Natural killer cell (primary cell): Measurements from ENCODE around the gene SEC16B. TPM values are rescaled to one million over a fixed set of nuclear protein-coding genes. Genes with fewer than 3 reads are reported as not detected.

Experiments
- ATAC-seq, 3 donors: fragments of 150-1000 bp in 2 of 3; fragments of 200-7000 bp in 1 of 3; cut with Tn5 transposase; 1 replicate in 1 of 3; 2 replicates in 2 of 3; pipeline ENCODE4 v1.10.0; 2021; ENCODE audit warnings: mild to moderate bottlenecking in 2 of 3, moderate library complexity in 2 of 3
- DNase-seq, 2 donors: peaks; one replicate each; pipeline versions ENCODE4 v3.0.0 to v3.0.0-alpha.2; 2013 to 2021; ENCODE audit warnings: mixed read lengths in 1 of 2
- H3K27ac ChIP-seq: one replicate; pipeline ENCODE4 v1.5.1; 2013; ENCODE audit warnings: mild to moderate bottlenecking, low read length
- H3K27me3 ChIP-seq: one replicate; pipeline ENCODE4 v1.6.1; 2013; ENCODE audit warnings: low read length; ENCODE audit not compliant: control insufficient read depth, insufficient read depth
- H3K36me3 ChIP-seq: one replicate; pipeline ENCODE4 v1.6.1; 2013; ENCODE audit warnings: low read length; ENCODE audit not compliant: control insufficient read depth, insufficient read depth
- H3K4me1 ChIP-seq: one replicate; pipeline ENCODE4 v1.6.1; 2013; ENCODE audit warnings: low read length; ENCODE audit not compliant: control insufficient read depth, insufficient read depth
- H3K4me3 ChIP-seq: one replicate; pipeline ENCODE4 v1.5.1; 2013; ENCODE audit warnings: low read length
- H3K9me3 ChIP-seq: one replicate; pipeline ENCODE4 v1.6.1; 2013; ENCODE audit warnings: low read length; ENCODE audit not compliant: control insufficient read depth, insufficient read depth
- H3K27ac Mint-ChIP-seq, 2 donors: one replicate each; pipeline ENCODE4 v1.8.0; 2022; ENCODE audit warnings: mild to moderate bottlenecking in 2 of 2, mixed read lengths in 2 of 2, moderate library complexity in 1 of 2
- H3K27me3 Mint-ChIP-seq, 2 donors: one replicate each; pipeline ENCODE4 v1.8.0; 2022; ENCODE audit warnings: low read depth in 2 of 2, mixed read lengths in 2 of 2
- H3K36me3 Mint-ChIP-seq: one replicate; pipeline ENCODE4 v1.8.0; 2022; ENCODE audit warnings: mixed read lengths
- H3K4me1 Mint-ChIP-seq, 2 donors: one replicate each; pipeline ENCODE4 v1.8.0; 2022; ENCODE audit warnings: mixed read lengths in 2 of 2
- H3K4me3 Mint-ChIP-seq: one replicate; pipeline ENCODE4 v1.8.0; 2022; ENCODE audit warnings: mild to moderate bottlenecking, moderate library complexity, mixed read lengths
- H3K9me3 Mint-ChIP-seq, 2 donors: one replicate each; pipeline ENCODE4 v1.8.0; 2022; ENCODE audit warnings: mixed read lengths in 2 of 2
- CTCF ChIP-seq: fragments of 200-600 bp; IDR thresholded peaks from one replicate; pipeline ENCODE4 v1.8.0; 2022; ENCODE audit warnings: antibody characterized with exemption
- WGBS: methylation state at CpG from one replicate; pipeline ENCODE4 v1.1.7; 2013; ENCODE audit warnings: missing lambda C conversion rate; ENCODE audit not compliant: insufficient coverage; 5-methylcytosine and 5-hydroxymethylcytosine counted together
- intact Hi-C: fragments of 100-400 bp; cut with micrococcal nuclease; formaldehyde crosslinking; loops from one replicate; pipeline ENCODE4 v1.14.2; 2022
- total RNA-seq, 4 donors: library from RNA; stranded (reverse); fragments of 120-200 nt in 1 of 4; gene quantifications; one replicate each; pipeline versions ENCODE4 v1.2.3 to v1.2.4, GENCODE V29; 2013 to 2022

The SEC16B gene
- total RNA-seq, 3 donors from 2014 or later (not counting 1 experiment from before 2014, with no cell fraction given): 0.31 TPM; not detected in 2

- Histone ChIP-seq H3K4me3 (no peak overlapping the region), H3K27me3 (no peaks in the 10 kb centered on the region), H3K9me3 (no peaks in the 10 kb centered on the region), H3K36me3 (no peaks in the 10 kb centered on the region), H3K4me1 (no peaks in the 10 kb centered on the region), H3K27ac (no peak overlapping the region)
- H3K9me3 Mint-ChIP-seq: peaks cover 2 to 7% of the 10 kb centered on the region in 2 donors
- TF ChIP-seq CTCF: no peak
- H3K36me3 Mint-ChIP-seq: no peaks in the 10 kb centered on the region
- H3K27me3 Mint-ChIP-seq: no peaks in the 10 kb centered on the region
- H3K27ac Mint-ChIP-seq: no peak overlapping the region
- intact Hi-C loops: no loop called here
- WGBS: 63% methylated on average over 6 of the region's 6 CpGs
- DNase-seq: no peak
- ATAC-seq: no peak
- no peak overlapping the region for H3K4me3 Mint-ChIP-seq
- H3K4me1 Mint-ChIP-seq: no peaks in the 10 kb centered on the region
Measured at GRCh38 chr1:178004926-178005391, 35.1 kb upstream of the SEC16B start.

- H3K9me3 Mint-ChIP-seq: peaks cover 0 to 7% of the 10 kb centered on the region in 2 donors
- no peaks in the 10 kb centered on the region for H3K36me3 Mint-ChIP-seq
- intact Hi-C loops: no loop called here
- DNase-seq (no peak), ATAC-seq (no peak)
- H3K27ac ChIP-seq: no peak overlapping the region
- no peaks in the 10 kb centered on the region for H3K27me3 Mint-ChIP-seq
- H3K4me1 ChIP-seq: no peaks in the 10 kb centered on the region
- H3K27ac Mint-ChIP-seq: no peak overlapping the region
- no peaks in the 10 kb centered on the region for H3K9me3 ChIP-seq
- no peaks in the 10 kb centered on the region for H3K36me3 ChIP-seq
- 94% methylated on average over 2 of the region's 4 CpGs for WGBS
- H3K27me3 ChIP-seq: no peaks in the 10 kb centered on the region
- no peaks in the 10 kb centered on the region for H3K4me1 Mint-ChIP-seq
- no peak overlapping the region for H3K4me3 Mint-ChIP-seq
- TF ChIP-seq CTCF: no peak
- H3K4me3 ChIP-seq: no peak overlapping the region
Measured at GRCh38 chr1:177998696-177999631, 29.1 kb upstream of the SEC16B start.

- intact Hi-C loops: no loop called here
- H3K36me3 ChIP-seq: no peaks in the 10 kb centered on the region
- H3K4me1 Mint-ChIP-seq: no peaks in the 10 kb centered on the region
- DNase-seq: no peak
- H3K27ac Mint-ChIP-seq: no peak overlapping the region
- H3K4me1 ChIP-seq: no peaks in the 10 kb centered on the region
- no peaks in the 10 kb centered on the region for H3K9me3 ChIP-seq
- no peaks in the 10 kb centered on the region for H3K27me3 Mint-ChIP-seq
- no peaks in the 10 kb centered on the region for H3K36me3 Mint-ChIP-seq
- peaks cover 0 to 5% of the 10 kb centered on the region in 2 donors for H3K9me3 Mint-ChIP-seq
- no peak overlapping the region for H3K4me3 ChIP-seq
- no peak overlapping the region for H3K4me3 Mint-ChIP-seq
- WGBS: 88% methylated on average over 5 of the region's 5 CpGs
- no peak overlapping the region for H3K27ac ChIP-seq
- ATAC-seq: no peak
- no peaks in the 10 kb centered on the region for H3K27me3 ChIP-seq
- no peak for TF ChIP-seq CTCF
Measured at GRCh38 chr1:177996957-177997356, 27.1 kb upstream of the SEC16B start.
